A549 treated with AZD2906 at 1 μM for 4 hours (cell line): ENCODE results near the gene CCT6B. TPM values are rescaled to one million over a fixed set of nuclear protein-coding genes. Genes with fewer than 3 reads are reported as not detected.

Experiments
- total RNA-seq: library from RNA; stranded (reverse); fragments of 200-300 nt; extraction: Qiagen RNA extraction; gene quantifications from 5 replicates; pipeline ENCODE4 v1.2.3, GENCODE V29; 2022

CCT6B gene
- 1.1 to 2.0 TPM (median 1.9 TPM) in 5 replicates for total RNA-seq

GRCh38 chr17:34961093-34961911 is at the start of gene CCT6B, which contains the start of gene ZNF830:
Gene CCT6B, minus strand, starts transcription at chr17:34961460. Its CDS starts 67 bp downstream, at chr17:34961393.
Gene ZNF830, plus strand, starts transcription at chr17:34961540. Its CDS starts 27 bp downstream, at chr17:34961567.

DNA sequence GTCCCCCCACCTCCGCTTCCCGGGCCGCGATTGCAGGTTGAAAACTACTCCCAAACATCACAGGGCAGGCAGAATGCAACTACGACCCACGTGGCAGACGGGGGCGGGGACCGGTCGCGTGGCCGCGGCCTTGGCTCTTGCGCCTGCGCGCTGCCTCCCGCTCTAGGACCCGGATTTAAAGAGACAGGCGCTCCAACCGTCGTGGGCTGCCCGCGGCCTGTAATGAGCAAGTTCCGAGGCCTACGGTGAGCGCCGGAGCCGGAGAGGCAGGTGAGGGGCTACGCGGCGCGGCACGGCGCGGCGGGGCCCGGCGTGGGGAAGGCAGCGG is 19.1 kb upstream of the CCT6B start, which contains the start of gene LIG3:
Gene LIG3 (plus strand): TSS at position 160 of the 328 bp plus-strand sequence. CDS start 2,494 bp downstream, outside the sequence.

Other genes with a start within 250 kb of the CCT6B start
- 12.7 to 17.6 TPM (median 14.2 TPM) in 5 replicates for gene ZNF830, start 80 bp upstream of the CCT6B start, total RNA-seq
- 15.2 to 21.4 TPM (median 17.3 TPM) in 5 replicates for gene LIG3, start 19.1 kb upstream of the CCT6B start, total RNA-seq
- 45.3 to 60.0 TPM (median 50.5 TPM) in 5 replicates for gene RFFL, start 102.2 kb upstream of the CCT6B start, total RNA-seq
- gene RAD51D, start 158.4 kb upstream of the CCT6B start, total RNA-seq = 26.4 to 31.6 TPM (median 28.2 TPM) in 5 replicates
- gene FNDC8, start 160.2 kb upstream of the CCT6B start, total RNA-seq = 0.07 TPM in 2 of 5 replicates, not detected in the others
- gene NLE1, start 180.8 kb upstream of the CCT6B start, total RNA-seq = 29.4 to 36.6 TPM (median 34.6 TPM) in 5 replicates
- gene UNC45B, start 186.4 kb upstream of the CCT6B start, total RNA-seq = not detected in 5 replicates
- not detected in 5 replicates for gene SLC35G3, start 232.9 kb upstream of the CCT6B start, total RNA-seq